Measurements from ENCODE around the gene CST4.
"Not testable (repeated sequence)": the region's sequence is repeated elsewhere in the genome, so short reads cannot be mapped to it uniquely, and the experiment has no call there.

The CST4 gene, protein sequence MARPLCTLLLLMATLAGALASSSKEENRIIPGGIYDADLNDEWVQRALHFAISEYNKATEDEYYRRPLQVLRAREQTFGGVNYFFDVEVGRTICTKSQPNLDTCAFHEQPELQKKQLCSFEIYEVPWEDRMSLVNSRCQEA

GRCh38 chr20:23688684-23689398 is at the start of gene CST4:
Gene CST4, minus strand, starts transcription at chr20:23689038. Its CDS starts 69 bp downstream, at chr20:23688969.
- DNase-seq (ENCODE audit: low spot score): not testable (repeated sequence)

GRCh38 chr20:23735391-23735790 is 46.6 kb upstream of the CST4 start:
- not testable (repeated sequence) for DNase-seq (ENCODE audit: low spot score)

DNA sequence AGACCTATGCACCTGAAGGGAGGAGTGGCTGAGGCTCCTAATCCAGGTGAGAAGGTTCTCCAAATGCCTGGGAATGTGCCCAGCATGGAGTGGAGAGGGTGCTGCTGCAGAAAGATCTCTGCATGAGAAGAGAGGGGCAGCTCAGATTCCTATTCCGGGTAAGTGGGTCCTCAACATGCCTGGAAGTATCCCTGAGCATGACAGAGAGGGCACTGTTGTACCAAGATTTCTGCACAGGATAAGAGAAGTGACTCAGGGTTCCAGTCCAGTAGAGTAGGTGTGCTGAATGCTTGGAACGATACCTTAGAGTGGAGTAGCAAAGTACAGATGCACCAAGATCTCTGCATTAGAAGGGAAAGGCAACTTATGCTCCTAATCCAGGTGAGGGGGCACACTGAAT is 46.1 kb upstream of the CST4 start:
- DNase-seq (ENCODE audit: low spot score): not testable (repeated sequence)

DNA sequence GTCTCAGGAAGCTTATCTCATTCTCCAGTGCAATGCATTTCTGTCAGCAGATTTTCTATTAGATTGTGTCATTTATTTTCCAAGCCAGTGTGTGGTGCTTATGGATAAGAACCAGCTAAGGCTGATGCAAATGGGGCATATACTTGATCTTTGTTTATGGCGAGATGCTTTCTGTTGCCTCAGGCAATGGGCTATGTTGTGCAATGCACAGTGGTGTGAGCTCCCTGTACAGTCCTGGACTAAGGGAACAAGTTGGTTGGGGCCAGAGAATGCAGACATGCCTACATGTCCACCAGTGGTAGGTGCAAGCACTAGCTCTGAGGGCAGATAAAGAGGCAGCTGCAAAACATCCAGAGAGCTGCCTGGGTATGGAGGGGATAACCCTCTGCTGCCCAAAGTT is 45.6 kb upstream of the CST4 start:
- DNase-seq (ENCODE audit: low spot score): not testable (repeated sequence)

DNA sequence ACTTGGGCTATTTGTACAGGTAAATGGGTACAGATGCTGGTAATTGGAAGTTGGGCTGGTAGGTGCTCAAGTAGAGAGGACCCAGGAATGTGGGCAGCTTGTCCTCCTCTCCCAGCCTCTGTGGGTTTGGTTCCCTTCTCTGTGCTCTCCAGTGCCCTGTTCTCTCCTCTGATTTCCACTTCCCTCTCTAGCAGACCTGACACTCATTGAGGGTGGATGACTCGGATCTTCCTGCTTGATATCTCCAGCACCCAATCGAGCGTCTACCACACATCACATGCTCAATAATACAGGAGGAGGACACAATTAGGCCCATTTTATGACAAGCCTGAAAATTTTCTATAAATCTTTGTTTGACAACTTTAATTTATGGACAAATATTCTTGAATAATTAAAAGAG is 38.2 kb upstream of the CST4 start:
- DNase-seq (ENCODE audit: low spot score): no peak

GRCh38 chr20:23725102-23725501 is 36.3 kb upstream of the CST4 start:
- no peak for DNase-seq (ENCODE audit: low spot score)

DNA sequence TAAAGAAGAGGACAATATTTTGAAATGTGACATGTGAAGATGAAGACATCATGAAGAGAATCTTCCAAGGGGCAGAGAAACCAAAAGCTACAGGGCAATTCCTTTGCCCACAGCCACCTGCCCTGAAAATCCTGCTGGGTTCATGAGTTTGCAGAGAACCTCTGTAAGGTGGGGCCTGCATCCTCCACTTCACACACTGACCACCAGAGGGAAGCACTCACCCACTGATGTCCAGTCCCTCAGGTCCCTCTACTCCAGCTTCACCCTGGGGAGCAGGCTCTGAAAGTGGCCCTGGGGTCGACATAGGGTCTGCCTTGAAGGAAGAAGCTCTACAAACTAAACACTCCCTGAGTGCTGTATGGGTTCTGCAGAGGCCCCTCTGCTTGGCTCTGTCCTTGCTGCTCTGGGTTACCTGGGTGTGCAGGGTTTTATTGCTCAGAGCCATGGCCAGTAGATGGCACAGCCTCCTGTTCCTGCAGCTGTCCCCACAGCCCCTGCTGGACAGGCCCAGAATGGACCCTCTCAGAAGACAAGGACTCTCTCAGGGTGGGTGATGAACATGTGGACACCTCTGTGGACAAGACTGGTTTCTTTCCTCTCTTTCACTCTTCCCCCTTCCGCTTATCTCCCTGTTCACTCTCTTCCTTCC is 34.9 kb upstream of the CST4 start:
- not testable (repeated sequence) for DNase-seq (ENCODE audit: low spot score)

GRCh38 chr20:23722851-23723250 is 34.0 kb upstream of the CST4 start:
- DNase-seq (ENCODE audit: low spot score): not testable (repeated sequence)

GRCh38 chr20:23721962-23722361 is 33.1 kb upstream of the CST4 start:
- DNase-seq (ENCODE audit: low spot score): no peak

DNA sequence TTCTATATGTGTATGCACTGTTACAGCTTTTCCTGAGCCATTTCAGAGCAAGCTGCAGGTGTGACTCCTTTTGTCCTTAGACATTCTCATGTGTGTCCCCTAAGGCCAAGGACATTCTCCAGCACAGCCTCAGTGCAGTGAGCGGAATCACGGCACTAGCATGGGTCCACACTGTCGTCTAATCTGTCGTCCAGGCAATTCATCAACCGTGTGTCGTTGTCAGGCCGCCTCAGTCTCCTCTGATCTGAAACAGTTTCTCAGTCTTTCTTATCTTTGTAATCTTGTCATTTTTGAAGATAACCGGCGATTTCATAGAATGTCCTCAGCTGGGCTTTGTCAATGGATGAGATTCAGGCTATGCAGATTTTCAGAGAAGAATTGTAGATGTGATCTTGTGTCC is 30.5 kb upstream of the CST4 start:
- DNase-seq (ENCODE audit: low spot score): not testable (repeated sequence)

DNA sequence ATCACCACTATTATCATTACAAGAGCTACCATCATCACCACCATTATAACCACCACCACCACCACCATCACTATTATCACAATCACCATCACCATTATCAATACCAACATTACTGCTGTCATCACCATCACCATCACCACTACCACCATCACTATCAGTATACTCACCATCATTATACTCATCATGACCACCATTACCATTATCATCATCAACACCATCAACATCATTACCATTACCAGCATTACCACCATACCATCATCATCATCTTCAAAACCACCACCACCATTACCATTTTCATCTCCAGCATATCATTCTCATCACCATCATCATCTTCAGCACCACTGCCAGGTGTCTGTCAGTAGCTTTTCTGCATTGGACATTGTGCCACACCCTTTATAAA is 22.9 kb upstream of the CST4 start:
- not testable (repeated sequence) for DNase-seq (ENCODE audit: low spot score)

- DNase-seq (ENCODE audit: low spot score): no peak
Measured at GRCh38 chr20:23710771-23711170, 21.9 kb upstream of the CST4 start.

- no peak for DNase-seq (ENCODE audit: low spot score)
Measured at GRCh38 chr20:23705895-23706294, 17.1 kb upstream of the CST4 start.

GRCh38 chr20:23702021-23702420 is 13.2 kb upstream of the CST4 start:
- DNase-seq (ENCODE audit: low spot score): no peak

GRCh38 chr20:23700931-23701330 is 12.1 kb upstream of the CST4 start:
- DNase-seq (ENCODE audit: low spot score): no peak

DNA sequence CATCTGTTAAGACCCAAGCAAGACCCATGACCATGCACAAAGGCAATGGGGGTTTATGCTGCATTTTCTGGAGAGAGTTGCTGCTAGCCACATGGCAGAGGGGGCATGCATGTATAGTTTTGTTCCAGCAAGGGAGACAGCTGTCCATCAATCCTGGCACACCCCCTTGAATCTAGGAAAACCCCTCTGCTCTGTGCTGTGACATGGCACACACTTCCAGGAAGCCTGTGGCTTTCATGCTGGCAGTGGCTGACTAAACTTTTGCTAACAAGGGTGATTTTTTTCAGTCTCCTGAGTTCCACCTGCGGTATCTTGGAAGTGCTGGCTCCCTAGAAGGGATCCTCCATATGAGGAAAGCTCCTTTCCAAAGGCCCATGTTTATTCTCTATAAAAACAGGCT is 9.1 kb upstream of the CST4 start:
- no peak for DNase-seq (ENCODE audit: low spot score)

DNA sequence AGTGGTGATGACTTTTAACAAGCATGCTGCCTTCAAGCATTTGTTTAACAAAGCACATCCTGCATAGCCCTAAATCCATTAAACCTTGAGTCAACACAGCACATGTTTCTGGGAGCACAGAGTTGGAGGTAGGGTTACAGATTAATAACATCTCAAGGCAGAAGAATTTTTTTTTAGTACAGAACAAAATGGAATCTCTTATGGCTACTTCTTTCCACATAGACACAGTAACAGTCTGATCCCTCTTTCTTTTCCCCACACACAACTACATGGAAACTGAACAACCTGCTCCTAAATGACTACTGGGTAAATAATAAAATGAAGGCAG is 6.2 kb upstream of the CST4 start:
- not testable (repeated sequence) for DNase-seq (ENCODE audit: low spot score)

DNA sequence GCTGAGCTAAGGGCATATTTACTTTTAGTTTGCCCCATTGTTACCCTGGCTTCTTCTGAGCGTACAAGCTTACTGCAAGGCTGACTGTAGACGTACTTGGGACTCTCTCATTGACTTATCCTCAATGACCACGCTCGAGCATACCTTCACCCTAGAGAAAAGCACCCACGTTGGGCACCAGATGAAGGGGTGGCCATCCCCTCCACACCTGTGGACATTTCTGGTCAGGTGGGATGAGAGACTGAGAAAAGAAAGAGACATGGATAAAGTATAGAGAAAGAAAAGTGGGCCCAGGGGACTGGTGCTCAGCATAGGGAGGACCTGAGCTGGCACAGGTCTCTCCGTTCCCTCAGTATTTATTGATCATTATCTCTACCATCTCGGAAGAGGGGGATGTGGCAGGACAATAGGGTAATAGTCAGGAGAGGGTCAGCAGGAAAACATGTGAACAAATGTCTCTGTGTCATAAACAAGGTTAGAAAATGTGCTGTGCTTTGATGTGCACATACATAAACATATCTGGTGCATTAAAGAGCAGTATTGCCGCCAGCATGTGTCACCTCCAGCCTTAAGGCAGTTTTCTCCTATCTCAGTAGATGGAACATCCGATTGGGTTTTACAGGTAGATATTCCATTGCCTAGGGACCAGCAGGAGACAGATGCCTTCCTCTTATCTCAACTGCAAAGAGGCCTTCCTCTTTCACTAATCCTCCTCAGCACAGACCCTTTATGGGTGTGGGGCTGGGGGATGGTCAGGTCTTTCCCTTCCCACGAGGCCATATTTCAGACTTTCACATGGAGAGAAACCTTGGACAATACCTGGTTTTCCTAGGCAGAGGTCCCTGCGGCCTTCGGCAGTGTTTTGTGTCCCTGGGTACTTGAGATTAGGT is 5.6 kb upstream of the CST4 start:
- DNase-seq (ENCODE audit: low spot score): not testable (repeated sequence)

DNA sequence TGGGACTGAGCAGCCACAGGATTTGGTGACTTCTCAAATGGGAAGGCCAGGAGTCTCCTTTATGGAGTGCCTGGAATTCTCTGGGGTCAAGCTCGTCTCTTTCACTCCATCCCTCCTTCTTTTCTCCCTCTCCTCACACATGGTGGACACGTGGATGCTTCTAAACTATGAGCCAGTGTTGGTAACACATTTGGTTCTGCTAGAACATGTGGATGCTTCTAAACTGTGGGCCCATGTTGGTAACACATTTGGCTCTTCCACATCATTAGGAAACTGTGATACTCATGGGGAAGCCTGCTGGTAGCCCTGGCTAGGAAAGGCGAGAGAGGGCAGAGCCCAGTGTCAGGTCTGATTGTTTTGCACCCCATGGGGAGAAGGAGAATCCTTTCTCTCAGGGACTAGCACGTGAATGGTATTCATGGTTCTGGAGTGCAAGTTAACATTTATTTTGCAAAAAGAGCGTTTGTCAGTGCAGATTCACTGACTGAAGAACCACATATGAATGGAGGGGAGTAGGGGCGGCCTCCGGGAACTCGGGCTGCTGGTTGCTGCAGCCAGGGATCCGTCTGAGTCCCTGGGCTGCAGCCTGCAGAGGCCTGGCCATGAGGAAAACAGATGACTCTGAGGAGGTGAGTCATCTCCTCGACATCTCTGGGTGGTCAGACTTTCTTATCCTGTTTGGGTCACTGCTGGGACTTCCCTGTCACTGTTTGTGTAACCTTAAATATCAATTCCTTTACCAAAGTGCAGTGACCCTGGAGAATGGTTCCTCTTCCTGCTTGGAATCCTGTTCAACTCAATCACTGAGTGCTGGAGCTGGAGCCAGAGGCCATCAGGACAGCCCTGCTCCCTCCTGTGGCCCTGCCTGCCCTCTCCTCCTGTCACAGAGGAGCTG is 4.1 kb upstream of the CST4 start:
- not testable (repeated sequence) for DNase-seq (ENCODE audit: low spot score)

GRCh38 chr20:23691675-23692074 is 2.8 kb upstream of the CST4 start:
- no peak for DNase-seq (ENCODE audit: low spot score)

DNA sequence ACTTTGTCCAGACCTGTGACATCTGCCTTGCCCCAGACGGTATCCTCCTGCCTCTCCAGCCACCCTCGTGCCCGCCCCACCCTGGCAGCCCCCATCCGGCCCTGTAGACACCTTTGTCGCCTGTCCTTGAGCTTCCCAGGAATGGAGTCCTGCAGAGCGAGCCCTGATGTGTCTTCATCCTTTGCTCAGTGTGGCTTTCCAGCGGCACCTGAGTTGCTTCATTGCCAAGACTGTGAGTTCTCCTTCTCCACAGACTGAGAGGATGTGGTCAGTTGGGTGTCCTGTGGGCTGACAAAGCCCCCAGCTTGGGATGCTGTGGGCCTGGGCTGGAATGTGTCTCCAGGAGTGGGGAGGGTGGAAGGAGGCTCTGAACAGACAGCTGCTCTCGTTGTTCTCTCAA is 1.7 kb upstream of the CST4 start:
- no peak for DNase-seq (ENCODE audit: low spot score)

- DNase-seq (ENCODE audit: low spot score): no peak
Measured at GRCh38 chr20:23689399-23689690, 507 bp upstream of the CST4 start.
